ENCODE data around the gene DHDDS.

DNA sequence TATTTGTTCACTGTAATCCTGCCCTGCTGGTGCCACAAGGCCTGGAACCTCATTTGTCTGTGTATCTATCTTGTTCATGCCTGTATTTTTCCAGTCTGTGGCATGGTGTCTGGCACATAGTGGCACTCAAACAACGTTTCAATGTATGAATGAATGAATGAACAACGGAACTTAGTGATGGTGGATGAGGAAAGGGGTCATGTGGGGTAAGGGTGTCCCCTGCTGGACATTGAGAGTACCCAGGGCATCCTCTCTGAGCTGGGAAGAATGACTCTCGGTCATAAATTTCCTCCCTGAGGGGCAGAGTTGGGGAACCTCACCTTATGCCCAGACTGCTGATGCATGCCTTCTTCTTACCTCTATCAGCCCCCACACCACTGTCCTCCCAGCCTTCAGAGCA is 40.7 kb upstream of the DHDDS start:
- TF ChIP-seq, protein P1, sequence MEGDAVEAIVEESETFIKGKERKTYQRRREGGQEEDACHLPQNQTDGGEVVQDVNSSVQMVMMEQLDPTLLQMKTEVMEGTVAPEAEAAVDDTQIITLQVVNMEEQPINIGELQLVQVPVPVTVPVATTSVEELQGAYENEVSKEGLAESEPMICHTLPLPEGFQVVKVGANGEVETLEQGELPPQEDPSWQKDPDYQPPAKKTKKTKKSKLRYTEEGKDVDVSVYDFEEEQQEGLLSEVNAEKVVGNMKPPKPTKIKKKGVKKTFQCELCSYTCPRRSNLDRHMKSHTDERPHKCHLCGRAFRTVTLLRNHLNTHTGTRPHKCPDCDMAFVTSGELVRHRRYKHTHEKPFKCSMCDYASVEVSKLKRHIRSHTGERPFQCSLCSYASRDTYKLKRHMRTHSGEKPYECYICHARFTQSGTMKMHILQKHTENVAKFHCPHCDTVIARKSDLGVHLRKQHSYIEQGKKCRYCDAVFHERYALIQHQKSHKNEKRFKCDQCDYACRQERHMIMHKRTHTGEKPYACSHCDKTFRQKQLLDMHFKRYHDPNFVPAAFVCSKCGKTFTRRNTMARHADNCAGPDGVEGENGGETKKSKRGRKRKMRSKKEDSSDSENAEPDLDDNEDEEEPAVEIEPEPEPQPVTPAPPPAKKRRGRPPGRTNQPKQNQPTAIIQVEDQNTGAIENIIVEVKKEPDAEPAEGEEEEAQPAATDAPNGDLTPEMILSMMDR (IDR thresholded peaks at IDR 0.05) = no peak
- no peak for TF ChIP-seq POLR2A (IDR thresholded peaks at IDR 0.05)

All from uterus (tissue), 2 donors.